ENCODE measurements around the gene DCAF11.

DCAF11 gene

GRCh38 chr14:24081739-24082211, 32.8 kb upstream of the DCAF11 start:
- Histone ChIP-seq H3K27me3 (peaks cover 0 to 13% of the 10 kb centered on the region in 2 donors), H3K27ac (peak overlapping the region in 1 of 2 donors; percentile 28), H3K4me3 (peak overlapping the region; percentile 52 to 63), H3K9me3 (no peaks in the 10 kb centered on the region), H3K4me1 (peaks cover 0 to 10% (median 7%) of the 10 kb centered on the region in 4 donors), H3K36me3 (no peaks in the 10 kb centered on the region)
- intact Hi-C loops (cut with DNase I; ENCODE audit: low total_unique reads): no loop called here
- TF ChIP-seq, protein P1, sequence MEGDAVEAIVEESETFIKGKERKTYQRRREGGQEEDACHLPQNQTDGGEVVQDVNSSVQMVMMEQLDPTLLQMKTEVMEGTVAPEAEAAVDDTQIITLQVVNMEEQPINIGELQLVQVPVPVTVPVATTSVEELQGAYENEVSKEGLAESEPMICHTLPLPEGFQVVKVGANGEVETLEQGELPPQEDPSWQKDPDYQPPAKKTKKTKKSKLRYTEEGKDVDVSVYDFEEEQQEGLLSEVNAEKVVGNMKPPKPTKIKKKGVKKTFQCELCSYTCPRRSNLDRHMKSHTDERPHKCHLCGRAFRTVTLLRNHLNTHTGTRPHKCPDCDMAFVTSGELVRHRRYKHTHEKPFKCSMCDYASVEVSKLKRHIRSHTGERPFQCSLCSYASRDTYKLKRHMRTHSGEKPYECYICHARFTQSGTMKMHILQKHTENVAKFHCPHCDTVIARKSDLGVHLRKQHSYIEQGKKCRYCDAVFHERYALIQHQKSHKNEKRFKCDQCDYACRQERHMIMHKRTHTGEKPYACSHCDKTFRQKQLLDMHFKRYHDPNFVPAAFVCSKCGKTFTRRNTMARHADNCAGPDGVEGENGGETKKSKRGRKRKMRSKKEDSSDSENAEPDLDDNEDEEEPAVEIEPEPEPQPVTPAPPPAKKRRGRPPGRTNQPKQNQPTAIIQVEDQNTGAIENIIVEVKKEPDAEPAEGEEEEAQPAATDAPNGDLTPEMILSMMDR (IDR thresholded peaks at IDR 0.05): no peak
- no peak for DNase-seq

DNA sequence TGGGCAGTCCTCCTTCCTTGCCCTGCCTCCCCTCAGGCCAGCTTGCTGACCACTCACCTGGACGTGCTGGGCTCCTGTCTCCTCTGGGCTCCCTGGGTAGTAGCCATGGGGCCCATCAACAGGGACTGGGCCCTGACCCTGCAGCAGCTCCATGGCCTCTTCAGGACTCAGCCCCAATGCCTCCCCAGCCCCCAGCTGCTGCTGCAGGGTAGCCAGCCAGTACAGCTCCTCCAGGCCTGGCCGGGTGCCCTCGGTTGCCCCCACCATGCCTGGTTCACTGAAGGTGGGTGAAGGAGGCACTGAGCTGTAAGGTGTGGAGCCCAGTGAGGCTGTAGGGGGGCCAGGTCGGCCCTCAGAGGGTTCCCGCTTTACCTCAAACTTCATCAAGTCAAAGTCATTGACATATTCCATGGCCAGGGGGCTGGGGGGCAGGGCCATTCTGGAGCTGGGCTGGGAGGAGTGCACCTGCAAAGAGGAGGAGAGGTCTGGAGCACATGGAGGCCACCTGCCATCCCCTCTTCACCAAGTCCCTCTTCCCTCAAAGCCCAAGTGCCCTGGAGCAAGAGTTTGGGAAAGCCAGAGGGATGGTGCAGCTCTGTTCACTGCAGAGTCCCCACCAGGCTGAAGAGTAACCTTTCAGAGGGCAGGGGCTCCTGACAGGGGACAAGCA, 32.0 kb upstream of the DCAF11 start:
- Histone ChIP-seq H3K4me3 (no peak overlapping the region), H3K4me1 (peaks cover 0 to 10% (median 7%) of the 10 kb centered on the region in 4 donors), H3K36me3 (no peaks in the 10 kb centered on the region), H3K27ac (no peak overlapping the region), H3K27me3 (peaks cover 0 to 8% of the 10 kb centered on the region in 2 donors), H3K9me3 (no peaks in the 10 kb centered on the region)
- no peak for DNase-seq
- TF ChIP-seq, protein P1 (IDR thresholded peaks at IDR 0.05): no peak
- intact Hi-C loops (cut with DNase I; ENCODE audit: low total_unique reads): no loop called here

GRCh38 chr14:24083462-24083861, 31.1 kb upstream of the DCAF11 start:
- no peak for DNase-seq
- Histone ChIP-seq H3K27me3 (peaks cover 0 to 3% of the 10 kb centered on the region in 2 donors), H3K27ac (no peak overlapping the region), H3K4me3 (no peak overlapping the region), H3K9me3 (no peaks in the 10 kb centered on the region), H3K36me3 (no peaks in the 10 kb centered on the region), H3K4me1 (peaks cover 0 to 10% (median 7%) of the 10 kb centered on the region in 4 donors)
- intact Hi-C loops (cut with DNase I; ENCODE audit: low total_unique reads): no loop called here
- TF ChIP-seq, protein P1 (IDR thresholded peaks at IDR 0.05): no peak

GRCh38 chr14:24084440-24084839, 30.1 kb upstream of the DCAF11 start:
- H3K27me3 ChIP-seq: peaks cover 0 to 3% of the 10 kb centered on the region in 2 donors
- no peaks in the 10 kb centered on the region for H3K36me3 ChIP-seq
- H3K27ac ChIP-seq: no peak overlapping the region
- DNase-seq: no peak
- no peak overlapping the region for H3K4me3 ChIP-seq
- intact Hi-C loops (cut with DNase I; ENCODE audit: low total_unique reads): no loop called here
- TF ChIP-seq, protein P1 (IDR thresholded peaks at IDR 0.05): no peak
- H3K9me3 ChIP-seq: no peaks in the 10 kb centered on the region
- H3K4me1 ChIP-seq: peaks cover 0 to 10% (median 7%) of the 10 kb centered on the region in 4 donors

DNA sequence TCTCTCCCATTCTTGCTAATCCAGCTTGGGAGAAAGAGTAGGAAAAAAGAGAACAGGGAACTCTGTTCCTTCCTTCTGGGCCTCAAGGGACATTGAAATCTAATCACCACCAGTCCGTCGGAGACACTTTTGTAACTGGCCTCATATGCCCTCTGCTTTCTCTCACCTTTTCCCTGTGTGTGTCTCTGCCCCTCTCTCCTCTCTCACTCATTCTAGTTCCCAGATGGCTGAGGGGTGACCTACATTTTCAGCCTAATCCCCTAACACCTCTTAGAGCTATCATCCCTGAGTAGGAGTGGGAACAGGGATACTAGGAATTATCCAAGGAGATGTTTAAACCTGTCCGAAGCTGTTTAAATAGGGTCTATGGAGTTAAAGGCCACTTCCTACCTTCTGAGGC, 29.4 kb upstream of the DCAF11 start:
- TF ChIP-seq, protein P1 (IDR thresholded peaks at IDR 0.05): no peak
- H3K9me3 ChIP-seq: no peaks in the 10 kb centered on the region
- intact Hi-C loops (cut with DNase I; ENCODE audit: low total_unique reads): no loop called here
- no peak overlapping the region for H3K4me3 ChIP-seq
- DNase-seq: no peak
- H3K27ac ChIP-seq: no peak overlapping the region
- peaks cover 0 to 3% of the 10 kb centered on the region in 2 donors for H3K27me3 ChIP-seq
- H3K4me1 ChIP-seq: peaks cover 0 to 10% (median 7%) of the 10 kb centered on the region in 4 donors
- H3K36me3 ChIP-seq: no peaks in the 10 kb centered on the region
